ENCODE data around the gene MED12L. TPM values are rescaled to one million over a fixed set of nuclear protein-coding genes. Genes with fewer than 3 reads are reported as not detected.
A peak's percentile ranks its signal among the peaks of the same experiment; 100 is the strongest.

MED12L gene
- polyA plus RNA-seq, 1 of the 3 experiments (the other 2 are of a cell fraction): 0.03 TPM

- TF ChIP-seq FOXJ3 (CRISPR knock-in tag; IDR thresholded peaks at IDR 0.05): no peak
These were observed 128.4 kb downstream of the MED12L start (continued) for GRCh38 chr3:151213881-151214280.

DNA sequence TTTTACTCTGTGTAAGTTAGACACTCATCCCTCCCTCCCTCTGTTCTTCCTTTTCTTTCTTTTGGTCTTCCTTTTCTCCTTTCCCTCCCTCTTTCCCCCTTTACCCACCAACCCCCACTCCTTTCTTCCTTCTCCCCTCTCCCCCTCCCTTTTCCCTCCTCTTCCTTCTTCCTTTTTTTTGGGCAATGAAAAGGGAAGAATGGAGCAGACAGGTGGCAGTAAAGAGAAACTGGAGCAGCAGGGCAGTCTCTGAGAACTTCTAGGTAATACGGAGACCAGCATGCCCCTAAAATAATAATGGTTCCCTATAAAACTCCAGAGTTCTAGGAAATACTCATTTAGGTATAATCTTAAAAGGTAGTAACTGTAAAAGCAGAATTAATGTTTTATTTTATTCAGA lies 129.0 kb downstream of the MED12L start:
- no peak for DNase-seq
- TF ChIP-seq FOSL2 (IDR thresholded peaks at IDR 0.05; ENCODE audit: borderline replicate concordance, low read depth): no peak
- no peak for TF ChIP-seq RXRA (IDR thresholded peaks at IDR 0.05; ENCODE audit: borderline replicate concordance, low read depth)
- TF ChIP-seq RCOR1 (IDR thresholded peaks at IDR 0.05; ENCODE audit: low read length): no peak
- TF ChIP-seq TCF12 (IDR thresholded peaks at IDR 0.05): no peak

DNA sequence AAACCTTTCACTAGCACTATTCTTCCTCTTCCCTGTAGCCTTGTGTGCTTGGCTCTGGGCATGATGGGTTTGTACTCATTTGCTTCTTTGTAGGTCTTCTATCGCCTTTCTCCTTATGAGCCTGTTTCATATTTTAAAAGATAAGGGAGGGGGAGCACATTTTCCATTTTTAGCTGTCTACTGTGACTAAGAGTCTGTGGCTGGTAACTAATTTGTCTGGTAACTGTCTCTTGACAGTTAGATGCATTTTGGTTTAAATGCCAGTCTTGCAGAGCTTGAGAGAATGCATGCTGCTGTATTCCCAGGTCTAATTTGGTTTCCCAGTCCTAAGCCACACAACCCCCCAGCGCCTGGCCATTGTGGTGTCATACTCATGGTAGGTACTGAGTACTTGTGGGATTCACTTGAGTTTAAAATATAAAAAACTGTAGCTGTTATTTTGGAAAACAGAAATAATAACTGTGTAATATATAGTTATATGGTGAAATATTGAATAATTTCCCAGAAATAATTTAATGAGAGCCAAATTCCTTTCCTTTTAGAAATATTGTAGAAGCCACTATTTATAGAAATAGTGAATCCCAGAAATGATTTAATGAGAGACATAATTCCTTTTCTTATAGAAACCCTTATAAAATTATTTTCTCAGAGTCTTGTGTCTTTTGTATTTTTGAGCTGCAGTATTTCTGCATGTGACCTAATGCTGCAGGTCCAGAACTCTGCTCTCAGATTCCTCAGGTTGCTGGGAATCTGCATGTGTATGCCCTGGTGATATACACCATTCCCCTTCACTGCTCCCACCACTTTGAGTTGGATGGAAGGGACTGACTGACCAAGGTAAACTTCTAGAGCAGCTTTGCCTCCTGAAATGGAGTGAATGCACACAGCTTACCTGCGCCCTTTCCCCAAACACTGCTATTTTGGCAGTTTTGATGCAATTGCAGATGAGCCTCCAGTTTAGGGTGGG lies 131.5 kb downstream of the MED12L start:
- Histone ChIP-seq H3K79me2 (ENCODE audit: insufficient read depth) (no peaks in the 10 kb centered on the region), H3F3A (replicated peaks; ENCODE audit: insufficient read depth) (peaks cover 33% of the 10 kb centered on the region), H3K27ac (ENCODE audit: low read depth in 2 of 2, low read length in 1 of 2) (peak overlapping the region; percentile 90 to 95), H3K4me2 (peak overlapping the region; percentile 62; the same call in 1 of the 2 replicates), H3K9ac (peak overlapping the region; percentile 59; the same call in 1 of the 2 replicates), H3K36me3 (replicated peaks in 1 of 2; ENCODE audit: control insufficient read depth in 1 of 2, insufficient read depth in 2 of 2, low read length in 1 of 2) (no peaks in the 10 kb centered on the region), H3K4me3 (ENCODE audit: low read depth in 2 of 2, low read length in 1 of 2) (no peak overlapping the region), H3K27me3 (ENCODE audit: insufficient read depth) (no peaks in the 10 kb centered on the region), H4K20me1 (ENCODE audit: insufficient read depth) (no peaks in the 10 kb centered on the region), H3K9me3 (no peaks in the 10 kb centered on the region), H2AFZ (ENCODE audit: low read depth) (no peak overlapping the region), H3K4me1 (ENCODE audit: control insufficient read depth in 1 of 2, insufficient read depth in 2 of 2, low read depth in 1 of 2, low read length in 1 of 2) (peaks cover 13 to 22% of the 10 kb centered on the region in 2 experiments), H3K9me2 (no peaks in the 10 kb centered on the region)
- ChIA-PET CTCF (interaction anchor here (0.6 to 6.5 kb wide), 5 partner anchors 11 to 71 kb away, joined by 3 to 47 read pairs (median 6); no protein-coding TSS in a partner anchor), POLR2A (no interaction called here)
- WGBS (ENCODE audit: low lambda C conversion rate): 42% methylated on average over 3 of the region's 3 CpGs
- peak; percentile 13 for DNase-seq
- no peak for TF ChIP-seq RFX5 (IDR thresholded peaks at IDR 0.05; ENCODE audit: low read length)
- no peak for TF ChIP-seq USF2 (IDR thresholded peaks at IDR 0.05; ENCODE audit: borderline replicate concordance, low read depth, low read length)
- TF ChIP-seq PBX3 (IDR thresholded peaks at IDR 0.05): peak; percentile 78
- no peak for TF ChIP-seq SMC3 (IDR thresholded peaks at IDR 0.05; ENCODE audit: low read depth, low read length)
- TF ChIP-seq RAD21 (IDR thresholded peaks at IDR 0.05; ENCODE audit: low read length): no peak
- TF ChIP-seq TEAD4 (IDR thresholded peaks at IDR 0.05; ENCODE audit: borderline replicate concordance, insufficient read depth): no peak
- no peak for TF ChIP-seq YY1 (IDR thresholded peaks at IDR 0.05; ENCODE audit: low read depth)
- no peak for TF ChIP-seq NFIC (IDR thresholded peaks at IDR 0.05; ENCODE audit: borderline replicate concordance)
- TF ChIP-seq GATA2 (CRISPR knock-in tag; IDR thresholded peaks at IDR 0.05): no peak
- TF ChIP-seq GABPA (IDR thresholded peaks at IDR 0.05; ENCODE audit: low read depth): no peak
- TF ChIP-seq NRF1 (IDR thresholded peaks at IDR 0.05; ENCODE audit: low read depth, low read length): no peak
- no peak for TF ChIP-seq MAX (IDR thresholded peaks at IDR 0.05; ENCODE audit: low read depth)
- TF ChIP-seq TAF1 (IDR thresholded peaks at IDR 0.05; ENCODE audit: borderline replicate concordance, low read depth, low read length): no peak
- peak; percentile 33; the same call in 1 of the 2 replicates for TF ChIP-seq FOSL2 (IDR thresholded peaks at IDR 0.05; ENCODE audit: borderline replicate concordance, low read depth)
- TF ChIP-seq RCOR1 (IDR thresholded peaks at IDR 0.05; ENCODE audit: low read length): no peak
- TF ChIP-seq EP300 (IDR thresholded peaks at IDR 0.05; ENCODE audit: borderline replicate concordance in 1 of 2, low read depth in 1 of 2, low read length in 1 of 2): peak in 1 of 2 experiments; percentile 74; a peak in 2 of 4 replicates
- no peak for TF ChIP-seq CHD2 (IDR thresholded peaks at IDR 0.05; ENCODE audit: low read length, partially characterized antibody)
- no peak for TF ChIP-seq IRF3 (IDR thresholded peaks at IDR 0.05; ENCODE audit: low read depth, low read length)
- TF ChIP-seq MEF2A (IDR thresholded peaks at IDR 0.05; ENCODE audit: borderline replicate concordance, low read depth): peak; percentile 77; the same call in 1 of the 2 replicates
- no peak for TF ChIP-seq RXRA (IDR thresholded peaks at IDR 0.05; ENCODE audit: borderline replicate concordance, low read depth)

More for the DNA sequence above, 129.0 kb downstream of the MED12L start:
- Histone ChIP-seq H3K4me2 (no peak overlapping the region), H3K9me3 (no peaks in the 10 kb centered on the region), H4K20me1 (ENCODE audit: insufficient read depth) (no peaks in the 10 kb centered on the region), H3K36me3 (replicated peaks in 1 of 2; ENCODE audit: control insufficient read depth in 1 of 2, insufficient read depth in 2 of 2, low read length in 1 of 2) (no peaks in the 10 kb centered on the region), H3K27me3 (ENCODE audit: insufficient read depth) (no peaks in the 10 kb centered on the region), H3K4me3 (ENCODE audit: low read depth in 2 of 2, low read length in 1 of 2) (no peak overlapping the region), H2AFZ (ENCODE audit: low read depth) (no peak overlapping the region), H3K9me2 (no peaks in the 10 kb centered on the region), H3K9ac (no peak overlapping the region), H3K4me1 (ENCODE audit: control insufficient read depth in 1 of 2, insufficient read depth in 2 of 2, low read depth in 1 of 2, low read length in 1 of 2) (peaks cover 13 to 22% of the 10 kb centered on the region in 2 experiments), H3K27ac (ENCODE audit: low read depth in 2 of 2, low read length in 1 of 2) (no peak overlapping the region), H3F3A (replicated peaks; ENCODE audit: insufficient read depth) (peaks cover 31% of the 10 kb centered on the region), H3K79me2 (ENCODE audit: insufficient read depth) (no peaks in the 10 kb centered on the region)
- POLR2A ChIA-PET: no interaction called here
- WGBS (ENCODE audit: low lambda C conversion rate): 88% methylated on average over 1 of the region's 1 CpG
- CTCF ChIA-PET: interaction anchor here (0.7 to 6.5 kb wide), 2 partner anchors 13 to 15 kb away, joined by 3 to 47 read pairs; no protein-coding TSS in a partner anchor

Data from SK-N-SH (cell line).